GM12872 (cell line): ENCODE results near the gene LRSAM1.

Experiments used
- CTCF ChIP-seq: IDR thresholded peaks from 3 replicates; pipeline ENCODE4 v1.5.1; 2011; ENCODE audit warnings: low read depth, mild to moderate bottlenecking, low read length, moderate library complexity; ENCODE audit not compliant: insufficient read depth

The LRSAM1 gene

DNA sequence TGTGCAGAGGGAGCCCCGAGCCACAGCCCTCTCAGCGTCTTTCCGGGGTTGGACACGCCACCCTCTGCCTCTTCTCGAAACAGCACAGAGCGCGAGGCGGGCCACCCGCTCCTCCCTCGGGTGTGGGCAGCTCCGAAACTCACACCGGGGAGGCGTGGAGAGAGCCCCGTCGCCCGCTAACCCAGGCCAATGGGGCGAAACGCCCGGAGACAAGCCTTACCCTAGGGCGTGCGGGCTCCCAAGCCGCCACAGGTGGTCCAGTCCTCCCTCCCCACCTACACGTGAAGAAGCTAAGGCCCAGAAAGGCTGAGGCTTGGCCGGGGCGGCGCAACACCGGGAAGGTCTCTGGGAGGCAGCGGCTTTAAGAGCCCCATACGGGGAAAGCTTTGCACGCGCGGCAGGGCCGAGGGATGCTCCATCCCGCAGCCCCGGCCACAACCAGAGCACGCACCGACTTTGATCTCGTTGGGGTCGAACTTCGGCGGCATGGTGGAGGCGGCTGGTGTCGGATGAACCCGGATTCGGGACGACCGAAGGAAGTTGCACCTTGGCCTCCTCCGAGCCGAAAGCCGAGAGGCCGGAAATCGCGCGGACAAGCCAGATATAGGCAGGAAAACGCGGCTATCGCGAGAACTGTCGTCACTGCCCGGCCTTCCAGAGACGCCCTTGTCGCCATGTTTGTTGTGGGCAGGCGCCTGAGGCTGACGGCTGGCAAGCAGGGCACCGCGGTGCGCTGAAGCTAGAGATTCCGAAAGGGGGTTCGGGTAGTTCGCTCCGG lies at the start of gene LRSAM1, which contains the start of gene RPL12:
LRSAM1 (plus strand) TSS at position 681 of the 778 bp plus-strand sequence. CDS start 3,018 bp downstream, outside the sequence.
RPL12 (minus strand) TSS at position 577 of the 778 bp plus-strand sequence; CDS start at position 488, 89 bp downstream.
- TF ChIP-seq CTCF = peak; percentile 24; the same call in 1 of the 3 replicates

GRCh38 chr9:127402401-127403090 lies 48.8 kb upstream of the LRSAM1 start:
- no peak for TF ChIP-seq CTCF

DNA sequence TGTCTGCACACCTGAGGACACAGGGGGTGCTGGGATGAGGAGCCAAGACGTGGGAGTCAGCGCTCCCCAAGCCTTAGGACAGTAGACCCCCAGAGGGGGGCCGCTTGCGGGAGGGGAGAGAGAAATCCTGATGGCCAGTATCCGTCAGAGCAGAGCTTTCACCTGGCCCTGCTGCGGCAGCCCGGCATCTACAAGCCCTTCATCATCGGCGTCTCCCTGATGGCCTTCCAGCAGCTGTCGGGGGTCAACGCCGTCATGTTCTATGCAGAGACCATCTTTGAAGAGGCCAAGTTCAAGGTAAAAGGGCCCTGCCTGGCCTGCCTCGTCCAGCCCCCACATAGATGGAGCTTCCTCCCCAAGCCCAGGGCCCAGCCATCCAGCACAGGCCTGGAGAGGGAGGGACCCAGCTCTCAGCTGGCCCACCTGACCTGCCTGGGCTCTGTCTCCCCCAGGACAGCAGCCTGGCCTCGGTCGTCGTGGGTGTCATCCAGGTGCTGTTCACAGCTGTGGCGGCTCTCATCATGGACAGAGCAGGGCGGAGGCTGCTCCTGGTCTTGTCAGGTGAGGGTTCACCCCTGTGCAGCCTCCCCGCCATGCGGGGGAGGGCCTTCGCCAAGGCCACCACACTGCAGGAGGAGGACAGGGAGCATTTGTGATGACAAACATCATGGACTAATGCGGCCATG lies 47.7 kb upstream of the LRSAM1 start:
- no peak for TF ChIP-seq CTCF

- TF ChIP-seq CTCF = no peak
These were observed 46.7 kb upstream of the LRSAM1 start for GRCh38 chr9:127404631-127405030.

DNA sequence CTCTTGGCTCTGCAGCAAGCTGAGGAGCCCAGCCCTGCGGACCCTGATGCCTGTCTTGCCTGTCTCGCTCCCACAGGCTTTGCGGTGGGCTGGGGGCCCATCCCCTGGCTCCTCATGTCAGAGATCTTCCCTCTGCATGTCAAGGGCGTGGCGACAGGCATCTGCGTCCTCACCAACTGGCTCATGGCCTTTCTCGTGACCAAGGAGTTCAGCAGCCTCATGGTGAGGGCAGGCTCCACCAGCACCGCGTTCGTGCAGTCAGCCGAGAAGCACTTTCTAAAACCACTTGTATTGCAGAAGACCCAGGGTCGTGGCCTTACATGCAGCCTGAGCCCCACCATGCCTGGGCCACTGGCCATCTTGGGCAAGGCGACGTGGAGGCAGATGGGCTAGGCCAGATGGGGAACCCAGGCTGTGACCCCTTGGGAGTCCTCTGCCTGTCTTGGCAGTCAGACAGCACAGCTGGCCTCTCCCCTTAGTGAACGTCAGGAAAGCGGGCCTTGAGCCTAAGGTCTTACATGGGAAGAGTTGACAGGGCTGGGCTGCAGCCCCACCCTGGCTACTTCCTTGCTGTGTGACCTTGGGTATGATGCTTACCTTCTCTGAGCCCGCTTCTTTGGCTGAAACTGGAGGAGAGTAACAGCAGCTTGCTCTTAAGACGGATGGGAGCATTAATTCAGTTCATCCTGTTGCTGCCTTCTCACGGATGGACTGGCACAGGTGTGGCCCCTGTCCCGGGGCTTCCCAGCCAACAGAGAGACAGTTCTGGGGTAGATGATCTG lies 45.8 kb upstream of the LRSAM1 start:
- TF ChIP-seq CTCF = no peak

DNA sequence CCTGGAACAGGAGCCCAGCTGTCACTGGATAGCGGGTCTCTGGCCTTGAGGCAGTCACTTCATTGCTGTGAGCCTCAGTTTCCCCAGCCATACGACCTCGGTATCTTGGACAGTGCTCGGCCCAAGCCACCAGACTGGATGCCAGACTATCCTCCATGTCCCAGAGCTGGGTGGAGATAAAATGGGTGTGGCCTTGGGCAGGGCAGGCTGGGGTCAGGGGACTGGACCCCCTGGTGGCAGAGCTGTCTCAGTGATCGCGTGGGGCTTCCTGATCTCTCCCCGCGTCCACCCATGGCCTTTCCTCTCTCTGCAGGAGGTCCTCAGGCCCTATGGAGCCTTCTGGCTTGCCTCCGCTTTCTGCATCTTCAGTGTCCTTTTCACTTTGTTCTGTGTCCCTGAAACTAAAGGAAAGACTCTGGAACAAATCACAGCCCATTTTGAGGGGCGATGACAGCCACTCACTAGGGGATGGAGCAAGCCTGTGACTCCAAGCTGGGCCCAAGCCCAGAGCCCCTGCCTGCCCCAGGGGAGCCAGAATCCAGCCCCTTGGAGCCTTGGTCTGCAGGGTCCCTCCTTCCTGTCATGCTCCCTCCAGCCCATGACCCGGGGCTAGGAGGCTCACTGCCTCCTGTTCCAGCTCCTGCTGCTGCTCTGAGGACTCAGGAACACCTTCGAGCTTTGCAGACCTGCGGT lies 44.4 kb upstream of the LRSAM1 start:
- no peak for TF ChIP-seq CTCF
